ENCODE results near the gene CDK17.
"Not testable (repeated sequence)": the region's sequence is repeated elsewhere in the genome, so short reads cannot be mapped to it uniquely, and the experiment has no call there.

The CDK17 gene

DNA sequence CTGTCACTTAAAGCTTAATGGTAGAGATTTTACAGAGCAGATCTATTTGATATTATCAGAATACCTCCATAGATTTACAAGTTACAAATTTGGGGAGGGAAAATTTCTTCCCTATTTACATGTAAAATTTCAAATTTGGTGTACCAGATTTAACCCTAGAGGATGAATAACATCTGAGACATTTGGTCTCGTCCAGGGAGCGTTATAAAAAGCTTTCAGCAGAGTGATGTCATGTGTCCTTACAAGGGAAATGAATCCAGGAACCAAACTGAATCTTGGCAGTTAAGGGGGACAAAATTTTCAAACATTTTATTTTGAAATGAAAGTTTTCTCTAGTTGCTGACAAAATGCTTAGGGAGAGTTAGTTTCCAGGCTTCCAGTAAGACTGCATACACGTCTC is 4.5 kb upstream of the CDK17 start:
- Histone ChIP-seq H2BK120ac (ENCODE audit: low read depth, low read length) (no peak overlapping the region), H3K4me1 (ENCODE audit: control insufficient read depth, insufficient read depth, low read depth, low read length) (no peaks in the 10 kb centered on the region), H3K79me1 (replicated peaks; ENCODE audit: low read length, poor library complexity, severe bottlenecking) (no peaks in the 10 kb centered on the region), H3K23ac (ENCODE audit: low read length in 2 of 2) (no peak overlapping the region), H2BK5ac (ENCODE audit: low read depth, low read length, poor library complexity, severe bottlenecking) (no peak overlapping the region), H2AK5ac (ENCODE audit: low read length, severe bottlenecking) (no peak overlapping the region), H3K27me3 (ENCODE audit: control insufficient read depth in 1 of 2, insufficient read depth in 1 of 2, low read length in 2 of 2) (no peaks in the 10 kb centered on the region), H2AFZ (ENCODE audit: low read depth, low read length) (no peak overlapping the region), H3K9ac (ENCODE audit: low read length) (no peak overlapping the region), H4K8ac (ENCODE audit: low read length) (no peak overlapping the region), H3K9me3 (ENCODE audit: control insufficient read depth, low read length) (no peaks in the 10 kb centered on the region), H3K27ac (ENCODE audit: low read length, poor library complexity, severe bottlenecking) (no peak overlapping the region), H3K18ac (ENCODE audit: low read depth in 1 of 2, low read length in 2 of 2) (no peak overlapping the region), H3K14ac (ENCODE audit: low read length in 2 of 2) (no peak overlapping the region), H4K91ac (ENCODE audit: low read length) (no peak overlapping the region), H2BK12ac (ENCODE audit: low read length in 2 of 2) (no peak overlapping the region), H3K4me2 (ENCODE audit: low read length, poor library complexity, severe bottlenecking) (no peak overlapping the region), H3K4me3 (ENCODE audit: insufficient read depth in 1 of 2, low read depth in 1 of 2, low read length in 2 of 2) (no peak overlapping the region), H3K36me3 (ENCODE audit: control insufficient read depth in 1 of 2, insufficient read depth in 2 of 2, low read depth in 1 of 2, low read length in 2 of 2) (no peaks in the 10 kb centered on the region), H2BK15ac (ENCODE audit: low read depth, poor library complexity, severe bottlenecking) (no peak overlapping the region), H3K4ac (ENCODE audit: low read depth in 1 of 2, low read length in 2 of 2) (no peak overlapping the region)
- no peak for DNase-seq
- whole genome bisulfite sequencing = 38% methylated on average over 2 of the region's 3 CpGs

DNA sequence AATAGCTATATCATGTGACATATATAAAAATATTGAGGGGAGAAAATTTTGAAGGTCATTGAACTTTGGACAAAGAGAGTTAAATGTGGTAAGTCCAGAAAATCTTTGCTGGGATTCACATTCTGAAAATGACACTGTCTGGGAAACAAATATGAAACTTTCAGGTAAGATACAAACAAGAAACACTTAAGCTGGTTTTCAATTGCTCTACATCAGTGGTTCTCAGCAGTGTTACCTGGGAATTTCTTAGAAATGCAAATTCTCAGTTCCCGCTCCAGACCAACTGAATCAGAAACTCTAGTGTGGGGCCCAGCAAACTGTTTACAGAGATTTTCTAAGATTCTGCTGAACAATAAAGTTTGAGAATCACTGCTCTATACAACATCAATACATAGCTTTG is 3.6 kb upstream of the CDK17 start:
- Histone ChIP-seq H2AFZ (ENCODE audit: low read depth, low read length) (no peak overlapping the region), H3K4me1 (ENCODE audit: control insufficient read depth, insufficient read depth, low read depth, low read length) (no peaks in the 10 kb centered on the region), H3K18ac (ENCODE audit: low read depth in 1 of 2, low read length in 2 of 2) (no peak overlapping the region), H3K27ac (ENCODE audit: low read length, poor library complexity, severe bottlenecking) (no peak overlapping the region), H2BK12ac (ENCODE audit: low read length in 2 of 2) (no peak overlapping the region), H2AK5ac (ENCODE audit: low read length, severe bottlenecking) (no peak overlapping the region), H2BK5ac (ENCODE audit: low read depth, low read length, poor library complexity, severe bottlenecking) (no peak overlapping the region), H3K14ac (ENCODE audit: low read length in 2 of 2) (no peak overlapping the region), H4K91ac (ENCODE audit: low read length) (no peak overlapping the region), H4K8ac (ENCODE audit: low read length) (no peak overlapping the region), H3K9me3 (ENCODE audit: control insufficient read depth, low read length) (no peaks in the 10 kb centered on the region), H3K23ac (ENCODE audit: low read length in 2 of 2) (no peak overlapping the region), H3K36me3 (ENCODE audit: control insufficient read depth in 1 of 2, insufficient read depth in 2 of 2, low read depth in 1 of 2, low read length in 2 of 2) (no peaks in the 10 kb centered on the region), H3K4me2 (ENCODE audit: low read length, poor library complexity, severe bottlenecking) (no peak overlapping the region), H2BK15ac (ENCODE audit: low read depth, poor library complexity, severe bottlenecking) (no peak overlapping the region), H3K79me1 (replicated peaks; ENCODE audit: low read length, poor library complexity, severe bottlenecking) (no peaks in the 10 kb centered on the region), H3K27me3 (ENCODE audit: control insufficient read depth in 1 of 2, insufficient read depth in 1 of 2, low read length in 2 of 2) (no peaks in the 10 kb centered on the region), H3K9ac (ENCODE audit: low read length) (no peak overlapping the region), H3K4ac (ENCODE audit: low read depth in 1 of 2, low read length in 2 of 2) (no peak overlapping the region), H2BK120ac (ENCODE audit: low read depth, low read length) (no peak overlapping the region), H3K4me3 (ENCODE audit: insufficient read depth in 1 of 2, low read depth in 1 of 2, low read length in 2 of 2) (no peak overlapping the region)
- 100% methylated on average over 1 of the region's 1 CpG for WGBS
- DNase-seq = no peak

DNA sequence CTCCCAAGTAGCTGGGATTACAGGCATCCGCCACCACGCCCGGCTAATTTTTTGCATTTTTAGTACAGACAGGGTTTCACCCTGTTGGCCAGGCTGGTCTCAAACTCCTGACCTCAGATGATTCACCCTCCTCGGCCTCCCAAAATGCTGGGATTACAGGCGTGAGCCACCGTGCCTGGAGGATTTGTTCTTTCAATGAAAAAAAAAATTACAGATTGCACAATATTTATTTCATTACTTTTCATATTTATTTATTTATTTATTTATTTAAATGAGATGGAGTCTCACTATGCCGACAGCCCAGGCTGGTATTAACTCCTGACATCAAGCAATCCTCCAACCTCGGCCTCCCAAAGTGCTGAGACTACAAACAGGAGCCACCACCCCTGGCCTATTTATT is 2.3 kb upstream of the CDK17 start:
- H2BK120ac ChIP-seq (ENCODE audit: low read depth, low read length); H2AFZ ChIP-seq (ENCODE audit: low read depth, low read length); H3K9me3 ChIP-seq (ENCODE audit: control insufficient read depth, low read length); H3K4me1 ChIP-seq (ENCODE audit: control insufficient read depth, insufficient read depth, low read depth, low read length); H2AK5ac ChIP-seq (ENCODE audit: low read length, severe bottlenecking); H2BK15ac ChIP-seq (ENCODE audit: low read depth, poor library complexity, severe bottlenecking); H2BK12ac ChIP-seq (ENCODE audit: low read length in 2 of 2); H3K4me2 ChIP-seq (ENCODE audit: low read length, poor library complexity, severe bottlenecking); DNase-seq; H3K23ac ChIP-seq (ENCODE audit: low read length in 2 of 2); H3K27ac ChIP-seq (ENCODE audit: low read length, poor library complexity, severe bottlenecking); H3K14ac ChIP-seq (ENCODE audit: low read length in 2 of 2); H2BK5ac ChIP-seq (ENCODE audit: low read depth, low read length, poor library complexity, severe bottlenecking); H3K4ac ChIP-seq (ENCODE audit: low read depth in 1 of 2, low read length in 2 of 2); H3K4me3 ChIP-seq (ENCODE audit: insufficient read depth in 1 of 2, low read depth in 1 of 2, low read length in 2 of 2); H3K18ac ChIP-seq (ENCODE audit: low read depth in 1 of 2, low read length in 2 of 2); H3K9ac ChIP-seq (ENCODE audit: low read length); H4K91ac ChIP-seq (ENCODE audit: low read length); H3K36me3 ChIP-seq (ENCODE audit: control insufficient read depth in 1 of 2, insufficient read depth in 2 of 2, low read depth in 1 of 2, low read length in 2 of 2); H3K79me1 ChIP-seq (replicated peaks; ENCODE audit: low read length, poor library complexity, severe bottlenecking); H4K8ac ChIP-seq (ENCODE audit: low read length); H3K27me3 ChIP-seq (ENCODE audit: control insufficient read depth in 1 of 2, insufficient read depth in 1 of 2, low read length in 2 of 2): not testable (repeated sequence)
- WGBS = 94% methylated on average over 3 of the region's 8 CpGs

DNA sequence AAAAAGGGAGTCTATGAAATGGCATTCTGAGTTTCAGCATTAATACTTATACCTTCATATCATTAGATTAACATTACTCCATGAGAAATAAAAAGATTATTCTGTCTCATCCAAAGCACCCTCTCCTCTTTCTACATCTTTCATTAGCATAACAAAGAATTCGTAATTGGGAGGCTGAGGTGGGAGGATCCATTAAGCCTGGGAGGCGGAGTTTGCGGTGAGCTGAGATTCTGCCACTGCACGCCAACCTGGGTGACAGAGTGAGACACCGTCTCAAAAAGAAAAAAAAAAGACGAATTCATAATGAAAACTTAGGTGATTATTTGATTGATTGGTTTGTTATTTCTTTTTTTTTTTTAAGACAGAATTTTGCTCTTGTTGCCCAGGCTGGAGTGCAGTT is 1.8 kb upstream of the CDK17 start:
- no peak overlapping the region for H2AK5ac ChIP-seq (ENCODE audit: low read length, severe bottlenecking)
- no peak overlapping the region for H3K18ac ChIP-seq (ENCODE audit: low read depth in 1 of 2, low read length in 2 of 2)
- peak overlapping the region; percentile 49 for H4K8ac ChIP-seq (ENCODE audit: low read length)
- H3K4me3 ChIP-seq (ENCODE audit: insufficient read depth in 1 of 2, low read depth in 1 of 2, low read length in 2 of 2) = peak overlapping the region in 1 of 2 experiments; percentile 90
- no peaks in the 10 kb centered on the region for H3K79me1 ChIP-seq (replicated peaks; ENCODE audit: low read length, poor library complexity, severe bottlenecking)
- no peak overlapping the region for H3K27ac ChIP-seq (ENCODE audit: low read length, poor library complexity, severe bottlenecking)
- H3K4me2 ChIP-seq (ENCODE audit: low read length, poor library complexity, severe bottlenecking) = no peak overlapping the region
- H3K4ac ChIP-seq (ENCODE audit: low read depth in 1 of 2, low read length in 2 of 2) = no peak overlapping the region
- H3K9ac ChIP-seq (ENCODE audit: low read length) = peak overlapping the region; percentile 97
- no peak overlapping the region for H2AFZ ChIP-seq (ENCODE audit: low read depth, low read length)
- no peaks in the 10 kb centered on the region for H3K9me3 ChIP-seq (ENCODE audit: control insufficient read depth, low read length)
- WGBS = 92% methylated on average over 6 of the region's 6 CpGs
- no peaks in the 10 kb centered on the region for H3K36me3 ChIP-seq (ENCODE audit: control insufficient read depth in 1 of 2, insufficient read depth in 2 of 2, low read depth in 1 of 2, low read length in 2 of 2)
- H2BK12ac ChIP-seq (ENCODE audit: low read length in 2 of 2) = no peak overlapping the region
- no peak overlapping the region for H4K91ac ChIP-seq (ENCODE audit: low read length)
- no peak overlapping the region for H2BK15ac ChIP-seq (ENCODE audit: low read depth, poor library complexity, severe bottlenecking)
- no peak overlapping the region for H3K14ac ChIP-seq (ENCODE audit: low read length in 2 of 2)
- no peak for DNase-seq
- H2BK5ac ChIP-seq (ENCODE audit: low read depth, low read length, poor library complexity, severe bottlenecking) = no peak overlapping the region
- no peaks in the 10 kb centered on the region for H3K4me1 ChIP-seq (ENCODE audit: control insufficient read depth, insufficient read depth, low read depth, low read length)
- no peak overlapping the region for H3K23ac ChIP-seq (ENCODE audit: low read length in 2 of 2)
- H3K27me3 ChIP-seq (ENCODE audit: control insufficient read depth in 1 of 2, insufficient read depth in 1 of 2, low read length in 2 of 2) = no peaks in the 10 kb centered on the region
- H2BK120ac ChIP-seq (ENCODE audit: low read depth, low read length) = no peak overlapping the region
